Measurements from ENCODE around the gene C1QTNF6. TPM values are rescaled to one million over a fixed set of nuclear protein-coding genes. Genes with fewer than 3 reads are reported as not detected.

C1QTNF6 gene
- polyA plus RNA-seq, 1 of the 3 experiments (the other 2 are of a cell fraction), result 47.7 TPM

DNA sequence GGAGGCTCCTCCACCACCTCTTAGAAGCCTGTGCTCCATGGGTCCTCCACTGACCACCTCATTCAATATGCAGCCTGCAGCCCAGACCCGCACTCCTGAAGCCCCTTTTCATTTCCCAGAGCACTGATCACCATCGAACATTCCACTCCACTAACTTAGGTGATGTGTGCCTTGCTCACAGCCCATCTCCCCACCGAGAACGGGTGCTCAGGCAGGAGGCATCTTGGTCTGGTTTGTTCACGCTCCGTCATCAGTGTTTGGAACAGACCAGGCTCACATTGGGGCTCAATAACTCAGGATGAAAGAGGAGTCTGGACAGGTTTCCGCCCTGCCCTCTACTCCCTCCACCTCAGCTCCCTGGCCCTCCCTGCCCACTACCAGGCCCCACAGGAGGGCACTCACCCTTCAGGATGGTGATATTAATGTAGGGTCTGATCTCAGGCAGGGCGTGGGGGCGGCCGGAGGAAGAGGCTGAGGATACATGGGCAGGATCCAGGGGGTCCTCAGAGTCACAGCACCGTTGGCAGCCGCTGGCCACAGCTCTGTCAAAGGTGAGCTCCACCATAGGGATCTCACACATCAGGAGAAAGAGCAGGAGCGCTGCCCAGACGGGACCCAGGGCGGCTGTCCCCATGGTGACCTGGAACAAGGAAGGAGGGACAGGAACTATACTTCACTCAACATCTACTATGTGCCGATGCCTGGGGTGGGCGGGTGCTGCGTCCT, 3.1 kb downstream of the C1QTNF6 start:
- Histone ChIP-seq H3F3A (replicated peaks; ENCODE audit: insufficient read depth) (peaks cover 35% of the 10 kb centered on the region), H3K27me3 (ENCODE audit: insufficient read depth) (no peaks in the 10 kb centered on the region), H2AFZ (ENCODE audit: low read depth) (no peak overlapping the region), H3K27ac (ENCODE audit: low read depth in 2 of 2, low read length in 1 of 2) (no peak overlapping the region), H3K79me2 (ENCODE audit: insufficient read depth) (peaks cover 11% of the 10 kb centered on the region), H3K9ac (no peak overlapping the region), H3K4me3 (ENCODE audit: low read depth in 2 of 2, low read length in 1 of 2) (no peak overlapping the region), H4K20me1 (ENCODE audit: insufficient read depth) (no peaks in the 10 kb centered on the region), H3K9me2 (no peaks in the 10 kb centered on the region), H3K4me2 (no peak overlapping the region), H3K36me3 (replicated peaks in 1 of 2; ENCODE audit: control insufficient read depth in 1 of 2, insufficient read depth in 2 of 2, low read length in 1 of 2) (peaks cover 0 to 29% of the 10 kb centered on the region in 2 experiments), H3K4me1 (ENCODE audit: control insufficient read depth in 1 of 2, insufficient read depth in 2 of 2, low read depth in 1 of 2, low read length in 1 of 2) (peaks cover 30 to 41% of the 10 kb centered on the region in 2 experiments), H3K9me3 (no peaks in the 10 kb centered on the region)
- 92% methylated on average over 18 of the region's 18 CpGs for WGBS (ENCODE audit: low lambda C conversion rate)
- TF ChIP-seq EZH2phosphoT487 (IDR thresholded peaks at IDR 0.05; ENCODE audit: borderline replicate concordance, low read depth) (no peak), RXRA (IDR thresholded peaks at IDR 0.05; ENCODE audit: borderline replicate concordance, low read depth) (no peak), TAF1 (IDR thresholded peaks at IDR 0.05; ENCODE audit: borderline replicate concordance, low read depth, low read length) (no peak)
- TF ChIP-seq, protein P1, sequence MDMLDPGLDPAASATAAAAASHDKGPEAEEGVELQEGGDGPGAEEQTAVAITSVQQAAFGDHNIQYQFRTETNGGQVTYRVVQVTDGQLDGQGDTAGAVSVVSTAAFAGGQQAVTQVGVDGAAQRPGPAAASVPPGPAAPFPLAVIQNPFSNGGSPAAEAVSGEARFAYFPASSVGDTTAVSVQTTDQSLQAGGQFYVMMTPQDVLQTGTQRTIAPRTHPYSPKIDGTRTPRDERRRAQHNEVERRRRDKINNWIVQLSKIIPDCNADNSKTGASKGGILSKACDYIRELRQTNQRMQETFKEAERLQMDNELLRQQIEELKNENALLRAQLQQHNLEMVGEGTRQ (IDR thresholded peaks at IDR 0.05; ENCODE audit: borderline replicate concordance, low read depth, low read length), result no peak
- no peak for DNase-seq
- CTCF ChIA-PET, result interaction anchor here (19.4 kb wide), 1 partner anchor 14 kb away, joined by 190 read pairs; no protein-coding TSS in a partner anchor
- POLR2A ChIA-PET, result no interaction called here

DNA sequence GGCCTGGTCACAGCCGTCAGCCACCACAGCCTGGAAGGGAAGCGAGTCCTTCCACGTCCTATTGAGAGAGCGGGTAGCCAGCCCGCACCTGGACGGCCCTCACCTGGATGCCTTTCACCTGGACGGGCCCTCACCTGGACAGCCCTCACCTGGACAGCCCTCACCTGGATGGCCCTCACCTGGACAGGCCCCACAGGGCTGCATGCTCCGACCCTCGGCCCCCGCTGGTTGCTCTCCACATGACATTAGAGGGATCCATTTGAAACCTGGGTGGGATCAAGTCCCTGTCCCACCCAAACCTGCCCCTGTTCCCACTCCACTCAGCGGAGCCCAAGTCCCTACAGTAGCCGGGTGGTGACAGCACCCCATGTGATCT, 3.7 kb downstream of the C1QTNF6 start:
- Histone ChIP-seq H3K4me1 (ENCODE audit: control insufficient read depth in 1 of 2, insufficient read depth in 2 of 2, low read depth in 1 of 2, low read length in 1 of 2) (peaks cover 27 to 40% of the 10 kb centered on the region in 2 experiments), H3K4me2 (no peak overlapping the region), H3K9me3 (no peaks in the 10 kb centered on the region), H3K79me2 (ENCODE audit: insufficient read depth) (peaks cover 11% of the 10 kb centered on the region), H3K9ac (no peak overlapping the region), H3K4me3 (ENCODE audit: low read depth in 2 of 2, low read length in 1 of 2) (no peak overlapping the region), H2AFZ (ENCODE audit: low read depth) (no peak overlapping the region), H3K9me2 (no peaks in the 10 kb centered on the region), H3F3A (replicated peaks; ENCODE audit: insufficient read depth) (peaks cover 29% of the 10 kb centered on the region), H3K27ac (ENCODE audit: low read depth in 2 of 2, low read length in 1 of 2) (no peak overlapping the region), H3K36me3 (replicated peaks in 1 of 2; ENCODE audit: control insufficient read depth in 1 of 2, insufficient read depth in 2 of 2, low read length in 1 of 2) (peaks cover 0 to 29% of the 10 kb centered on the region in 2 experiments), H3K27me3 (ENCODE audit: insufficient read depth) (no peaks in the 10 kb centered on the region), H4K20me1 (ENCODE audit: insufficient read depth) (no peaks in the 10 kb centered on the region)
- CTCF ChIA-PET, result interaction anchor here (1.3 to 19.4 kb wide), 2 partner anchors 15 to 19 kb away, joined by 10 to 190 read pairs; no protein-coding TSS in a partner anchor
- POLR2A ChIA-PET, result no interaction called here
- DNase-seq, result no peak
- TF ChIP-seq, protein P2, sequence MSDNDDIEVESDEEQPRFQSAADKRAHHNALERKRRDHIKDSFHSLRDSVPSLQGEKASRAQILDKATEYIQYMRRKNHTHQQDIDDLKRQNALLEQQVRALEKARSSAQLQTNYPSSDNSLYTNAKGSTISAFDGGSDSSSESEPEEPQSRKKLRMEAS (IDR thresholded peaks at IDR 0.05; ENCODE audit: low read depth), result no peak
- TF ChIP-seq TCF12 (IDR thresholded peaks at IDR 0.05) (no peak), RAD21 (IDR thresholded peaks at IDR 0.05; ENCODE audit: low read length) (no peak), SMC3 (IDR thresholded peaks at IDR 0.05; ENCODE audit: low read depth, low read length) (no peak), TAF1 (IDR thresholded peaks at IDR 0.05; ENCODE audit: borderline replicate concordance, low read depth, low read length) (no peak), EZH2phosphoT487 (IDR thresholded peaks at IDR 0.05; ENCODE audit: borderline replicate concordance, low read depth) (no peak), TEAD4 (IDR thresholded peaks at IDR 0.05; ENCODE audit: borderline replicate concordance, insufficient read depth) (no peak), FOXJ3 (CRISPR knock-in tag; IDR thresholded peaks at IDR 0.05) (no peak), JUND (IDR thresholded peaks at IDR 0.05) (no peak), POLR2AphosphoS5 (IDR thresholded peaks at IDR 0.05; ENCODE audit: low read depth, low read length) (no peak)
- TF ChIP-seq, protein P3, sequence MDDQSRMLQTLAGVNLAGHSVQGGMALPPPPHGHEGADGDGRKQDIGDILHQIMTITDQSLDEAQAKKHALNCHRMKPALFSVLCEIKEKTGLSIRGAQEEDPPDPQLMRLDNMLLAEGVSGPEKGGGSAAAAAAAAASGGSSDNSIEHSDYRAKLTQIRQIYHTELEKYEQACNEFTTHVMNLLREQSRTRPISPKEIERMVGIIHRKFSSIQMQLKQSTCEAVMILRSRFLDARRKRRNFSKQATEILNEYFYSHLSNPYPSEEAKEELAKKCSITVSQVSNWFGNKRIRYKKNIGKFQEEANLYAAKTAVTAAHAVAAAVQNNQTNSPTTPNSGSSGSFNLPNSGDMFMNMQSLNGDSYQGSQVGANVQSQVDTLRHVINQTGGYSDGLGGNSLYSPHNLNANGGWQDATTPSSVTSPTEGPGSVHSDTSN (IDR thresholded peaks at IDR 0.05), result no peak
- TF ChIP-seq, protein P4, sequence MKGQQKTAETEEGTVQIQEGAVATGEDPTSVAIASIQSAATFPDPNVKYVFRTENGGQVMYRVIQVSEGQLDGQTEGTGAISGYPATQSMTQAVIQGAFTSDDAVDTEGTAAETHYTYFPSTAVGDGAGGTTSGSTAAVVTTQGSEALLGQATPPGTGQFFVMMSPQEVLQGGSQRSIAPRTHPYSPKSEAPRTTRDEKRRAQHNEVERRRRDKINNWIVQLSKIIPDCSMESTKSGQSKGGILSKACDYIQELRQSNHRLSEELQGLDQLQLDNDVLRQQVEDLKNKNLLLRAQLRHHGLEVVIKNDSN (IDR thresholded peaks at IDR 0.05; ENCODE audit: borderline replicate concordance, low read depth), result no peak
- 97% methylated on average over 7 of the region's 12 CpGs for WGBS (ENCODE audit: low lambda C conversion rate)
